ENCODE measurements around the gene OSTM1.
A peak's percentile ranks its signal among the peaks of the same experiment; 100 is the strongest.

- TF ChIP-seq CTCF (conservative IDR thresholded peaks at IDR 0.05; ENCODE audit: low read length) = no peak
- TF ChIP-seq EZH2phosphoT487 (IDR thresholded peaks at IDR 0.05; ENCODE audit: borderline replicate concordance, low read depth, low read length) = peak; percentile 78; the same call in 1 of the 2 replicates
Measured at GRCh38 chr6:108117427-108118358, 43.2 kb upstream of the OSTM1 start.
